Erythroblast (primary cell): ENCODE data around the gene ABHD14A.
A peak's percentile ranks its signal among the peaks of the same experiment; 100 is the strongest.

Experiments used
- GATA1 ChIP-seq: IDR thresholded peaks from 2 replicates; pipeline ENCODE4 v1.6.1; 2011; ENCODE audit warnings: low read depth, mild to moderate bottlenecking, control low read depth, low read length, moderate library complexity
- POLR2A ChIP-seq: IDR thresholded peaks from 2 replicates; pipeline ENCODE4 v1.6.1; 2011; ENCODE audit warnings: mild to moderate bottlenecking, low read length

- TF ChIP-seq POLR2A (peak; percentile 49), GATA1 (no peak)
These were observed at the start of gene ABHD14A for GRCh38 chr3:51974963-51975851.
